Bone marrow (tissue), 2 donors: ENCODE data around the gene GPR52.
"Not testable (repeated sequence)": the region's sequence is repeated elsewhere in the genome, so short reads cannot be mapped to it uniquely, and the experiment has no call there.

Source experiments
- DNase-seq, 2 donors: peaks; one replicate each; lab custom pipeline; 2025; lab: John Stamatoyannopoulos, UW

Gene GPR52

GRCh38 chr1:174447866-174448530 lies at the start of gene GPR52:
Gene GPR52 (plus strand): TSS chr1:174447964. CDS start chr1:174448112, 148 bp downstream.
- DNase-seq: no peak

GRCh38 chr1:174398246-174398645 lies 49.5 kb upstream of the GPR52 start:
- no peak for DNase-seq

GRCh38 chr1:174399211-174399610 lies 48.6 kb upstream of the GPR52 start:
- no peak for DNase-seq

GRCh38 chr1:174401075-174401474 lies 46.7 kb upstream of the GPR52 start:
- no peak for DNase-seq

- no peak for DNase-seq
These were observed 42.5 kb upstream of the GPR52 start for GRCh38 chr1:174405219-174405618.

- no peak for DNase-seq
These were observed 41.3 kb upstream of the GPR52 start for GRCh38 chr1:174406421-174406820.

- DNase-seq: no peak
These were observed 40.1 kb upstream of the GPR52 start for GRCh38 chr1:174407665-174408064.

GRCh38 chr1:174408146-174408545 lies 39.6 kb upstream of the GPR52 start:
- DNase-seq: no peak

GRCh38 chr1:174409801-174410200 lies 38.0 kb upstream of the GPR52 start:
- not testable (repeated sequence) for DNase-seq

GRCh38 chr1:174413632-174414031 lies 34.1 kb upstream of the GPR52 start:
- no peak for DNase-seq

- DNase-seq: peak in 1 of 2 donors; percentile 24
These were observed 33.6 kb upstream of the GPR52 start for GRCh38 chr1:174414203-174414602.

- no peak for DNase-seq
These were observed 32.3 kb upstream of the GPR52 start for GRCh38 chr1:174415506-174415905.

GRCh38 chr1:174417921-174418320 lies 29.8 kb upstream of the GPR52 start:
- DNase-seq: no peak

- no peak for DNase-seq
These were observed 22.6 kb upstream of the GPR52 start for GRCh38 chr1:174425121-174425520.

GRCh38 chr1:174426153-174426552 lies 21.6 kb upstream of the GPR52 start:
- no peak for DNase-seq

GRCh38 chr1:174428033-174428432 lies 19.7 kb upstream of the GPR52 start:
- no peak for DNase-seq

GRCh38 chr1:174428739-174429138 lies 19.0 kb upstream of the GPR52 start:
- DNase-seq: no peak

GRCh38 chr1:174433451-174433850 lies 14.3 kb upstream of the GPR52 start:
- DNase-seq: no peak

- DNase-seq: no peak
These were observed 2.4 kb upstream of the GPR52 start for GRCh38 chr1:174445351-174445750.

GRCh38 chr1:174445817-174446216 lies 1.9 kb upstream of the GPR52 start:
- no peak for DNase-seq

- no peak for DNase-seq
These were observed 743 bp downstream of the GPR52 start for GRCh38 chr1:174448531-174448883.

- no peak for DNase-seq
These were observed 1.2 kb downstream of the GPR52 start for GRCh38 chr1:174448974-174449373.

- DNase-seq: no peak
These were observed 3.6 kb downstream of the GPR52 start for GRCh38 chr1:174451408-174451807.

GRCh38 chr1:174465855-174466254 lies 18.1 kb downstream of the GPR52 start:
- DNase-seq: no peak
